ENCODE results near the gene WDR26. TPM values are rescaled to one million over a fixed set of nuclear protein-coding genes. Genes with fewer than 3 reads are reported as not detected.
"Not testable (repeated sequence)": the region's sequence is repeated elsewhere in the genome, so short reads cannot be mapped to it uniquely, and the experiment has no call there.

The WDR26 gene
- total and polyA plus RNA-seq, 11 donors: 20.2 to 83.8 (median 60.1) TPM

DNA sequence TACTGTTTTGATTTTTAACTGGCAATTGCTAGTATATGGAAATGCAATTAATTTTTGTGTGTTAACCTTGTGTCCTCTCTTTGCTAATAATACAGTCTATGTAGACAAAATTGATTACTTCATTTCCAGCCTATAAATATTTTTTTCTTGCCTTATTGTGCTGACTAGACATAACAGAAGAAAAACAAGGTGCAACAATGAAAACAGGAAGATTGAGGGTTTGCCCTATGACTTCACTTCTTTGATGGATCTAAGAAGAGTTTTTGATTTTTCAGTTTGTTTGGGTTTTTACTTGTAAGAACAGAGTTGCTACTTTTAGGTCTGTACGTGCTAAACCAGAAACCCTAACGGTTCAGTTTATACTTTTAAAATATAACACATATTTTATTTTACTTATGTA, 86.5 kb downstream of the WDR26 start:
- ATAC-seq: no peak
- Histone ChIP-seq H3K9me3 (peaks cover 0 to 18% (median 13%) of the 10 kb centered on the region in 12 donors), H3K4me1 (no peaks in the 10 kb centered on the region), H3K4me3 (no peak overlapping the region), H3K36me3 (no peaks in the 10 kb centered on the region), H3K27ac (no peak overlapping the region), H3K27me3 (no peaks in the 10 kb centered on the region)
- no peak for TF ChIP-seq POLR2A (IDR thresholded peaks at IDR 0.05)
- TF ChIP-seq, protein P1, sequence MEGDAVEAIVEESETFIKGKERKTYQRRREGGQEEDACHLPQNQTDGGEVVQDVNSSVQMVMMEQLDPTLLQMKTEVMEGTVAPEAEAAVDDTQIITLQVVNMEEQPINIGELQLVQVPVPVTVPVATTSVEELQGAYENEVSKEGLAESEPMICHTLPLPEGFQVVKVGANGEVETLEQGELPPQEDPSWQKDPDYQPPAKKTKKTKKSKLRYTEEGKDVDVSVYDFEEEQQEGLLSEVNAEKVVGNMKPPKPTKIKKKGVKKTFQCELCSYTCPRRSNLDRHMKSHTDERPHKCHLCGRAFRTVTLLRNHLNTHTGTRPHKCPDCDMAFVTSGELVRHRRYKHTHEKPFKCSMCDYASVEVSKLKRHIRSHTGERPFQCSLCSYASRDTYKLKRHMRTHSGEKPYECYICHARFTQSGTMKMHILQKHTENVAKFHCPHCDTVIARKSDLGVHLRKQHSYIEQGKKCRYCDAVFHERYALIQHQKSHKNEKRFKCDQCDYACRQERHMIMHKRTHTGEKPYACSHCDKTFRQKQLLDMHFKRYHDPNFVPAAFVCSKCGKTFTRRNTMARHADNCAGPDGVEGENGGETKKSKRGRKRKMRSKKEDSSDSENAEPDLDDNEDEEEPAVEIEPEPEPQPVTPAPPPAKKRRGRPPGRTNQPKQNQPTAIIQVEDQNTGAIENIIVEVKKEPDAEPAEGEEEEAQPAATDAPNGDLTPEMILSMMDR (IDR thresholded peaks at IDR 0.05): no peak
- 81 to 88% (median 83%) methylated on average over 2 of the region's 2 CpGs for WGBS, 4 donors
- intact Hi-C loops (cut with DNase I): no loop called here
- DNase-seq: no peak

DNA sequence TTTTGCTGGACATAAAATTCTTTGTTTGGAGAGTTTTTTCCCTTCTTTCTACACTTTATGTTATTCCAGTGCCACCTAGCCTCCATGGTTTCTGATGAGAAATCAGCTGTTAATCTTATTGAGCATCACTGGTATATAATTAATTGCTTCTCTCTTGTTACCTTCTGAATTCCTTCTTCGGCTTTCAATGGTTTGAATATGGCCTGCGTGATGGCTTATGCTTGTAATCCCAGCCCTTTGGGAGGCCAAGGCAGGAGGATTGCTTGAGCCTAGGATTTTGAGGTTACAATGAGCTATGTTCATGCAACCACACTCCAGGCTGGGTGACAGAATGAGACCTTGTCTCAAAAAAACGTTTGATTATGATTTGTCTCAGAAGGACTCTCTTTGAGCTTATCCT, 90.9 kb downstream of the WDR26 start:
- H3K36me3 ChIP-seq: no peaks in the 10 kb centered on the region
- H3K27ac ChIP-seq: no peak overlapping the region
- TF ChIP-seq, protein P1 (IDR thresholded peaks at IDR 0.05): no peak
- no peak for TF ChIP-seq POLR2A (IDR thresholded peaks at IDR 0.05)
- peaks cover 0 to 7% (median 0%) of the 10 kb centered on the region in 12 donors for H3K4me1 ChIP-seq
- DNase-seq (no peak), ATAC-seq (no peak)
- 38 to 54% (median 41%) methylated on average over 3 of the region's 3 CpGs for WGBS, 4 donors
- no peak overlapping the region for H3K4me3 ChIP-seq
- H3K27me3 ChIP-seq: peaks cover 0 to 11% (median under 1%) of the 10 kb centered on the region in 9 donors
- peaks cover 0 to 23% (median 15%) of the 10 kb centered on the region in 12 donors for H3K9me3 ChIP-seq
- intact Hi-C loops (cut with DNase I): no loop called here

DNA sequence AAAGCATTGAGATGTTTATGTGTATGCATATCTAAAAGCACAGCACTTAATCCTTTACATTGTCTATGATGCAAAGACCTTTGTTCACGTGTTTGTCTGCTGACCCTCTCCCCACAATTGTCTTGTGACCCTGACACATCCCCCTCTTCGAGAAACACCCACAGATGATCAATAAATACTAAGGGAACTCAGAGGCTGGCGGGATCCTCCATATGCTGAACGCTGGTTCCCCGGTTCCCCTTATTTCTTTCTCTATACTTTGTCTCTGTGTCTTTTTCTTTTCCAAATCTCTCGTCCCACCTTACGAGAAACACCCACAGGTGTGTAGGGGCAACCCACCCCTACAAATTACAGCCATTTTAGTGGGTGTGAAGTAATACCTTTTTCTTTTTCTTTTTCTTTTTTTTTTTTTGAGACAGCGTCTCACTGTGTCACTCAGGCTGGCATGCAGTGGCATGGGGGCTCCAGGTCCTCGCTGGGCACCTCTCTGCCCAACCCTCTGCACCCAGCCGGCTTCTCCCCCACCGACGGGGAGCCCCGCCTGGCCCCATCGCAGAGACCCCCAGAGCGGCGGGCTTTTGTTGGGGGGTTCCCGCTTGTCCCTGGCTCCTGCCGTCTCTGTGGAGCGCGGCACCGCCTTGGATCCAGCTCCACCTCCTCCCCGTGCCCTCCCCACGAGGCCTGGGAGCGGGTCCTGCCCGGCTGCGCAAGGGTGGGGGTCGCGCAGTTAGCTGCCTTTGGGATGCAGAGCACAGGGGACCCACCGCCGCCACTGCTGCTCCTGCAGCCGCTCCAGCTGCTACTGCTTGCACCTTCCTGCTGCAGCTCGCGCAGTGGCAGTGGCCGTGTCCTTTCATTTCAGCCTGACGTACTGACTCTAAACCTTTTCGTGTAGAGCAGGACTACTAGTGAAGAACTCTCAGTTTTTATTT, 93.9 kb downstream of the WDR26 start:
- H3K4me1 ChIP-seq; H3K36me3 ChIP-seq; H3K27ac ChIP-seq; intact Hi-C loops (cut with DNase I): not testable (repeated sequence)
- peak in 2 of 5 donors; percentile 25 to 28 for DNase-seq
- ATAC-seq: peak in 3 of 4 donors; percentile 42 to 61 (median 47)
- H3K27me3 ChIP-seq: peaks cover 0 to 11% (median 3%) of the 10 kb centered on the region in 9 donors
- peak overlapping the region; percentile 14 to 61 (median 48) for H3K4me3 ChIP-seq
- peaks cover 0 to 23% (median 15%) of the 10 kb centered on the region in 12 donors for H3K9me3 ChIP-seq
- WGBS, 4 donors: 4 to 8% (median 6%) methylated on average over 27 to 35 of the region's 36 CpGs

DNA sequence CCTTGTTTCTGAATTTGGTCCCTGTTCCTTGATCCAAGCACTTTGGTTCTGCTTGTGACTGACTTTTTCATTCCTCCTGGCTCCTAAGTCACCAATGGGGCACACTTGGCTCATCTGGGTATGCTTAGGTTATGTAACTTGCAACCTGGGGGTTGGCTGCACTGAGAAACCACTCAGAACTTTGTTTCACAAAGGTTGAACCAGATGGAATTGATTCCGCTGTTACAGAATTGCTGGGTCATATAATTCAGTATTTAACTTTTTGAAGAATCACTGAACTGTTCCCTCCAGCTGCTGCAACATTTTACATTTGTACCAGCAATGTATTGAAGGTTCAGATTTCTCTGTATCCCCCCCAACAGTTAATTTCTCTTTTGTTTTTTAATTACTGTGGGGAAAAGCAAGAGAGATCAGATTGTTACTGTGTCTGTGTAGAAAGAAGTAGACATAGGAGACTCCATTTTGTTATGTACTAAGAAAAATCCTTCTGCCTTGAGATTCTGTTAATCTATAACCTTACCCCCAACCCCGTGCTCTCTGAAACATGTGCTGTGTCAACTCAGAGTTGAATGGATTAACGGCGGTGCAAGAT, 95.1 kb downstream of the WDR26 start:
- peaks cover 0 to 7% (median 0%) of the 10 kb centered on the region in 12 donors for H3K4me1 ChIP-seq
- H3K36me3 ChIP-seq: no peaks in the 10 kb centered on the region
- TF ChIP-seq POLR2A (IDR thresholded peaks at IDR 0.05): no peak
- TF ChIP-seq, protein P1 (IDR thresholded peaks at IDR 0.05): no peak
- H3K27ac ChIP-seq: no peak overlapping the region
- H3K27me3 ChIP-seq: peaks cover 0 to 11% (median 3%) of the 10 kb centered on the region in 9 donors
- intact Hi-C loops (cut with DNase I): loop anchor here in 2 of 10 donors (10.0 kb wide), 2 partner anchors 155 to 645 kb away; partner anchors contain the start of gene DEGS1 (in 1 of the 2)
- H3K4me3 ChIP-seq: no peak overlapping the region
- no peak for DNase-seq
- 57 to 80% (median 64%) methylated on average over 2 of the region's 4 CpGs for WGBS, 4 donors
- H3K9me3 ChIP-seq: peaks cover 0 to 19% (median 15%) of the 10 kb centered on the region in 12 donors
- no peak for ATAC-seq
